GM12891 (cell line): ENCODE measurements around the gene ZFP64.

Experiments used
- DNase-seq: peaks from one replicate; pipeline ENCODE4 v3.0.0; 2011; ENCODE audit warnings: low spot score; ENCODE audit not compliant: insufficient read length
- FAIRE-seq: peaks from 2 replicates; lab custom pipeline; 2011; peaks lifted over from hg19 to GRCh38; lab: Jason Lieb, UNC
- PAX5 ChIP-seq: IDR thresholded peaks from 2 replicates; pipeline ENCODE4 v1.6.1; 2011; ENCODE audit warnings: low read length, moderate library complexity, mild to moderate bottlenecking; ENCODE audit not compliant: insufficient read depth, severe bottlenecking
- POLR2A ChIP-seq: IDR thresholded peaks from 2 replicates; pipeline ENCODE4 v1.6.1; 2011; ENCODE audit warnings: low read depth, low read length, control low read depth
- POLR2AphosphoS5 ChIP-seq: IDR thresholded peaks from 2 replicates; pipeline ENCODE4 v1.6.1; 2011; ENCODE audit warnings: low read depth, low read length, control low read depth
- POU2F2 ChIP-seq: IDR thresholded peaks from 2 replicates; pipeline ENCODE4 v1.6.1; 2011; ENCODE audit warnings: low read depth, mild to moderate bottlenecking, control low read depth, low read length, moderate library complexity
- SPI1 ChIP-seq: IDR thresholded peaks from 2 replicates; pipeline ENCODE4 v1.6.1; 2011; ENCODE audit warnings: low read depth, low read length, control low read depth
- TAF1 ChIP-seq: IDR thresholded peaks from 2 replicates; pipeline ENCODE4 v1.6.1; 2011; ENCODE audit warnings: low read depth, low read length, control low read depth

The ZFP64 gene

GRCh38 chr20:52129611-52130010 is 62.0 kb downstream of the ZFP64 start:
- FAIRE-seq (no peak), DNase-seq (no peak)
- no peak for TF ChIP-seq POLR2AphosphoS5
- TF ChIP-seq POLR2A = no peak
- TF ChIP-seq TAF1 = no peak
- TF ChIP-seq SPI1 = no peak
- no peak for TF ChIP-seq PAX5
- TF ChIP-seq POU2F2 = no peak

- FAIRE-seq (no peak), DNase-seq (no peak)
Measured at GRCh38 chr20:52127309-52127708, 64.3 kb downstream of the ZFP64 start.

GRCh38 chr20:52124821-52125220 is 66.8 kb downstream of the ZFP64 start:
- TF ChIP-seq POU2F2 = no peak
- TF ChIP-seq TAF1 = no peak
- no peak for TF ChIP-seq PAX5
- no peak for TF ChIP-seq POLR2A
- no peak for TF ChIP-seq POLR2AphosphoS5
- no peak for TF ChIP-seq SPI1
- DNase-seq = no peak

More at GRCh38 chr20:52127309-52127708, 64.3 kb downstream of the ZFP64 start:
- no peak for TF ChIP-seq TAF1
- TF ChIP-seq POLR2A = no peak
- no peak for TF ChIP-seq POLR2AphosphoS5
- no peak for TF ChIP-seq SPI1
- no peak for TF ChIP-seq PAX5
- no peak for TF ChIP-seq POU2F2

GRCh38 chr20:52118696-52119095 is 72.9 kb downstream of the ZFP64 start:
- FAIRE-seq (no peak), DNase-seq (no peak)
- TF ChIP-seq POLR2AphosphoS5 (no peak), POU2F2 (no peak), PAX5 (no peak), SPI1 (no peak), TAF1 (no peak), POLR2A (no peak)

More at GRCh38 chr20:52124821-52125220, 66.8 kb downstream of the ZFP64 start:
- no peak for FAIRE-seq

GRCh38 chr20:52118016-52118623 is 73.5 kb downstream of the ZFP64 start:
- FAIRE-seq (no peak), DNase-seq (no peak)
- TF ChIP-seq PAX5 (no peak), TAF1 (no peak), POU2F2 (no peak), POLR2A (no peak), SPI1 (no peak), POLR2AphosphoS5 (no peak)

- TF ChIP-seq SPI1 = no peak
- no peak for TF ChIP-seq TAF1
- TF ChIP-seq POU2F2 = no peak
- no peak for TF ChIP-seq POLR2A
- TF ChIP-seq PAX5 = no peak
- no peak for TF ChIP-seq POLR2AphosphoS5
- no peak for FAIRE-seq
- no peak for DNase-seq
Measured at GRCh38 chr20:52110456-52110855, 81.1 kb downstream of the ZFP64 start.

GRCh38 chr20:52105442-52106422 is 85.8 kb downstream of the ZFP64 start:
- no peak for DNase-seq
- no peak for TF ChIP-seq POU2F2
- no peak for TF ChIP-seq SPI1
- no peak for TF ChIP-seq TAF1
- TF ChIP-seq PAX5 = no peak
- TF ChIP-seq POLR2AphosphoS5 = no peak
- TF ChIP-seq POLR2A = no peak
- FAIRE-seq = no peak

- DNase-seq (no peak), FAIRE-seq (no peak)
- TF ChIP-seq TAF1 (no peak), PAX5 (no peak)
Measured at GRCh38 chr20:52104546-52105441, 86.8 kb downstream of the ZFP64 start.

- DNase-seq = no peak
- no peak for FAIRE-seq
Measured at GRCh38 chr20:52103913-52104545, 87.5 kb downstream of the ZFP64 start.

More at GRCh38 chr20:52103913-52104545, 87.5 kb downstream of the ZFP64 start:
- no peak for TF ChIP-seq POU2F2
- no peak for TF ChIP-seq POLR2AphosphoS5
- peak; percentile 14; the same call in 1 of the 2 replicates for TF ChIP-seq SPI1
